Cardiac muscle cell (in vitro differentiated cells and primary cell): ENCODE data around the gene RALB. TPM values are rescaled to one million over a fixed set of nuclear protein-coding genes. Genes with fewer than 3 reads are reported as not detected.

Source experiments
- DNase-seq, 2 donors: peaks; one replicate each; pipeline versions ENCODE4 v3.0.0 to v3.0.0-alpha.2; 2010 to 2017; ENCODE audit warnings: low read depth in 1 of 2, low spot score in 1 of 2
- H3K27ac ChIP-seq: fragments of 200-600 bp; sonication (generic); 2 replicates; pipeline ENCODE4 v1.5.1; 2016
- H3K27me3 ChIP-seq: fragments of 200-600 bp; sonication (generic); 2 replicates; pipeline ENCODE4 v1.6.0; 2016; ENCODE audit warnings: control low read depth
- H3K36me3 ChIP-seq: fragments of 200-600 bp; sonication (generic); 2 replicates; pipeline ENCODE4 v1.5.1; 2016; ENCODE audit warnings: control low read depth
- H3K4me1 ChIP-seq: fragments of 200-600 bp; sonication (generic); 2 replicates; pipeline ENCODE4 v1.8.1; 2017; ENCODE audit warnings: low read depth, mild to moderate bottlenecking, mixed run types
- H3K4me3 ChIP-seq: fragments of 200-600 bp; sonication (generic); 2 replicates; pipeline ENCODE4 v1.5.1; 2016; ENCODE audit warnings: mild to moderate bottlenecking
- H3K9me3 ChIP-seq: fragments of 200-600 bp; sonication (generic); 2 replicates; pipeline ENCODE4 v1.5.1; 2017; ENCODE audit warnings: low read depth, mild to moderate bottlenecking, control low read depth
- CTCF ChIP-seq: IDR thresholded peaks from 2 replicates; pipeline ENCODE4 v1.5.1; 2012; ENCODE audit warnings: low read depth, mild to moderate bottlenecking, low read length
- polyA plus RNA-seq: library from polyadenylated mRNA; unstranded; fragments of >200 nt; fragmentation: Nextera tagmentation; extraction: Ambion mirVana; gene quantifications from 2 replicates; pipeline ENCODE4 v1.2.1, GENCODE V29; 2016
- total RNA-seq: library from RNA; depleted of rRNA; stranded (reverse); fragments of >200 nt; gene quantifications from 2 replicates; pipeline ENCODE4 v1.2.3, GENCODE V29; 2016

Gene RALB
- total and polyA plus RNA-seq, 2 experiments from 2014 or later: 26.5 to 50.8 TPM

- peak; percentile 24 for TF ChIP-seq CTCF
- H3K27ac ChIP-seq: no peak overlapping the region
- H3K4me1 ChIP-seq: no peaks in the 10 kb centered on the region
- H3K4me3 ChIP-seq: no peak overlapping the region
- no peaks in the 10 kb centered on the region for H3K9me3 ChIP-seq
- H3K27me3 ChIP-seq: no peaks in the 10 kb centered on the region
- no peaks in the 10 kb centered on the region for H3K36me3 ChIP-seq
- peak in 1 of 2 donors; percentile 11 for DNase-seq
Observed at GRCh38 chr2:120283649-120284048, 31.0 kb downstream of the RALB start.

GRCh38 chr2:120285056-120285455, 32.4 kb downstream of the RALB start:
- Histone ChIP-seq H3K27ac (no peak overlapping the region), H3K4me3 (no peak overlapping the region), H3K36me3 (no peaks in the 10 kb centered on the region), H3K4me1 (no peaks in the 10 kb centered on the region), H3K27me3 (no peaks in the 10 kb centered on the region), H3K9me3 (no peaks in the 10 kb centered on the region)
- TF ChIP-seq CTCF: no peak
- DNase-seq: no peak

GRCh38 chr2:120287183-120288015, 34.7 kb downstream of the RALB start:
- Histone ChIP-seq H3K4me1 (peaks cover 5% of the 10 kb centered on the region), H3K27ac (no peak overlapping the region), H3K4me3 (no peak overlapping the region), H3K9me3 (no peaks in the 10 kb centered on the region), H3K27me3 (no peaks in the 10 kb centered on the region), H3K36me3 (no peaks in the 10 kb centered on the region)
- DNase-seq: peak in 1 of 2 donors; percentile 45
- no peak for TF ChIP-seq CTCF

- no peak for TF ChIP-seq CTCF
- Histone ChIP-seq H3K4me1 (peaks cover 5% of the 10 kb centered on the region), H3K9me3 (no peaks in the 10 kb centered on the region), H3K4me3 (no peak overlapping the region), H3K27ac (no peak overlapping the region), H3K36me3 (no peaks in the 10 kb centered on the region), H3K27me3 (no peaks in the 10 kb centered on the region)
- DNase-seq: no peak
Observed at GRCh38 chr2:120288016-120288373, 35.3 kb downstream of the RALB start.

- DNase-seq: peak in 1 of 2 donors; percentile 21
- peak; percentile 25 for TF ChIP-seq CTCF
- peaks cover 14% of the 10 kb centered on the region for H3K4me1 ChIP-seq
- no peaks in the 10 kb centered on the region for H3K36me3 ChIP-seq
- no peaks in the 10 kb centered on the region for H3K27me3 ChIP-seq
- H3K4me3 ChIP-seq: no peak overlapping the region
- no peaks in the 10 kb centered on the region for H3K9me3 ChIP-seq
- H3K27ac ChIP-seq: no peak overlapping the region
Observed at GRCh38 chr2:120289221-120289906, 36.7 kb downstream of the RALB start.
